Measurements from ENCODE around the gene CKMT2. TPM values are rescaled to one million over a fixed set of nuclear protein-coding genes. Genes with fewer than 3 reads are reported as not detected.

Gene CKMT2
- total and polyA plus RNA-seq, 2 of the 4 experiments (the other 2 are of a cell fraction) = 0.21 to 0.36 TPM

- no CpG with 5 or more reads among the region's 4 CpGs for WGBS, 2 experiments (ENCODE audit: extremely low coverage in 2 of 2, insufficient read length in 1 of 2)
Measured at GRCh38 chr5:81244451-81244850, 11.3 kb downstream of the CKMT2 start.

More at GRCh38 chr5:81244451-81244850, 11.3 kb downstream of the CKMT2 start:
- Histone ChIP-seq H3K4me3 (ENCODE audit: insufficient read depth, low read depth, low read length) (no peak overlapping the region), H4K91ac (ENCODE audit: insufficient read depth, low read depth, low read length) (no peak overlapping the region), H3K23ac (ENCODE audit: low read depth, low read length) (no peak overlapping the region), H2AK9ac (replicated peaks; ENCODE audit: low read depth, low read length, poor library complexity) (no peak overlapping the region), H3K4me1 (ENCODE audit: control insufficient read depth, insufficient read depth, low read length) (peaks cover 5% of the 10 kb centered on the region), H2AFZ (replicated peaks; ENCODE audit: low read length, poor library complexity) (no peak overlapping the region), H3K4me2 (ENCODE audit: low read depth, low read length) (no peak overlapping the region), H3K9ac (ENCODE audit: low read depth, low read length) (no peak overlapping the region), H2BK120ac (ENCODE audit: low read depth, low read length) (no peak overlapping the region), H2AK5ac (ENCODE audit: low read depth, low read length) (no peak overlapping the region), H4K8ac (ENCODE audit: low read depth in 2 of 2, low read length in 2 of 2) (no peak overlapping the region), H2BK15ac (ENCODE audit: low read depth, low read length) (no peak overlapping the region), H2BK20ac (ENCODE audit: low read depth, low read length) (no peak overlapping the region), H3K27ac (ENCODE audit: insufficient read depth, low read length) (no peak overlapping the region), H3K36me3 (ENCODE audit: control insufficient read depth, insufficient read depth, low read length) (no peaks in the 10 kb centered on the region), H4K20me1 (ENCODE audit: insufficient read depth, low read length) (no peaks in the 10 kb centered on the region), H3K27me3 (ENCODE audit: control insufficient read depth, insufficient read depth, low read length) (no peaks in the 10 kb centered on the region), H3K14ac (replicated peaks; ENCODE audit: low read depth, low read length) (no peak overlapping the region), H3K79me1 (ENCODE audit: low read depth in 1 of 2, low read length in 2 of 2) (peaks cover 4 to 9% of the 10 kb centered on the region in 2 experiments; a peak in 1 of 4 replicates), H3K9me3 (ENCODE audit: control insufficient read depth, insufficient read depth, low read length) (no peaks in the 10 kb centered on the region), H3K18ac (ENCODE audit: low read depth, low read length) (no peak overlapping the region), H3K4ac (ENCODE audit: low read depth, low read length) (no peak overlapping the region), H3K9me1 (ENCODE audit: insufficient read depth, low read length) (peaks cover 27% of the 10 kb centered on the region), H2BK5ac (ENCODE audit: low read depth, low read length, poor library complexity, severe bottlenecking) (no peak overlapping the region), H4K5ac (ENCODE audit: low read depth, low read length) (no peak overlapping the region), H3K56ac (ENCODE audit: extremely low read depth, insufficient read depth, low read length) (no peak overlapping the region)
- ATAC-seq (ENCODE audit: low read depth) (no peak), DNase-seq (no peak)
- ChIA-PET POLR2A (ENCODE audit: unreplicated experiment) (no interaction called here), CTCF (no interaction called here)
- TF ChIP-seq NFE2L2 (IDR thresholded peaks at IDR 0.05; ENCODE audit: low read depth, low read length) (no peak), RCOR1 (IDR thresholded peaks at IDR 0.05; ENCODE audit: insufficient replicate concordance, low read length) (no peak), RAD21 (IDR thresholded peaks at IDR 0.05; ENCODE audit: low read length) (no peak), USF2 (IDR thresholded peaks at IDR 0.05; ENCODE audit: low read depth, low read length) (no peak), BHLHE40 (IDR thresholded peaks at IDR 0.05; ENCODE audit: low read depth, low read length) (no peak), MAFK (IDR thresholded peaks at IDR 0.05; ENCODE audit: low read depth, low read length) (no peak), RFX5 (IDR thresholded peaks at IDR 0.05; ENCODE audit: low read depth, low read length) (no peak), FOS (IDR thresholded peaks at IDR 0.05; ENCODE audit: low read depth, low read length) (no peak), CTCF (conservative IDR thresholded peaks at IDR 0.05; ENCODE audit: low read depth, low read length) (no peak), POLR2A (IDR thresholded peaks at IDR 0.05; ENCODE audit: low read depth, low read length) (no peak), MXI1 (IDR thresholded peaks at IDR 0.05; ENCODE audit: borderline replicate concordance, low read depth, low read length) (no peak), CEBPB (IDR thresholded peaks at IDR 0.05; ENCODE audit: low read depth, low read length) (no peak), CHD1 (IDR thresholded peaks at IDR 0.05; ENCODE audit: low read depth, low read length) (no peak), SMC3 (IDR thresholded peaks at IDR 0.05; ENCODE audit: low read depth, low read length) (no peak)
- TF ChIP-seq, protein P1, sequence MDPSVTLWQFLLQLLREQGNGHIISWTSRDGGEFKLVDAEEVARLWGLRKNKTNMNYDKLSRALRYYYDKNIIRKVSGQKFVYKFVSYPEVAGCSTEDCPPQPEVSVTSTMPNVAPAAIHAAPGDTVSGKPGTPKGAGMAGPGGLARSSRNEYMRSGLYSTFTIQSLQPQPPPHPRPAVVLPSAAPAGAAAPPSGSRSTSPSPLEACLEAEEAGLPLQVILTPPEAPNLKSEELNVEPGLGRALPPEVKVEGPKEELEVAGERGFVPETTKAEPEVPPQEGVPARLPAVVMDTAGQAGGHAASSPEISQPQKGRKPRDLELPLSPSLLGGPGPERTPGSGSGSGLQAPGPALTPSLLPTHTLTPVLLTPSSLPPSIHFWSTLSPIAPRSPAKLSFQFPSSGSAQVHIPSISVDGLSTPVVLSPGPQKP (IDR thresholded peaks at IDR 0.05; ENCODE audit: borderline replicate concordance, low read depth, low read length) = no peak
- intact Hi-C loops (cut with micrococcal nuclease) = loop anchor here (10.0 kb wide), 1 partner anchor 50 kb away; no protein-coding TSS in a partner anchor
- BruUV-seq (replicated peaks) = no TSS peak
- in situ Hi-C loops (cut with MboI; ENCODE audit: low sequenced_read_pairs) = no loop called here
- dilution Hi-C loops (cut with HindIII; ENCODE audit: low sequenced_read_pairs, unreplicated experiment) = no loop called here

Measured in IMR-90 (cell line).